Osteoblast (primary cell): Measurements from ENCODE around the gene MYOZ2. TPM values are rescaled to one million over a fixed set of nuclear protein-coding genes. Genes with fewer than 3 reads are reported as not detected.

Experiments used
- DNase-seq: peaks from one replicate; pipeline ENCODE4 v3.0.0; 2011; ENCODE audit warnings: low spot score, mixed read lengths; ENCODE audit not compliant: insufficient read length; ENCODE audit errors: missing footprints
- H2AFZ ChIP-seq: 2 replicates; pipeline ENCODE4 v1.6.0; 2011; ENCODE audit warnings: mild to moderate bottlenecking, low read length
- H3K27ac ChIP-seq: 2 replicates; pipeline ENCODE4 v1.5.1; 2011; ENCODE audit warnings: mild to moderate bottlenecking, low read depth, low read length, moderate library complexity
- H3K27me3 ChIP-seq: 2 replicates; pipeline ENCODE4 v1.6.0; 2012; ENCODE audit warnings: mild to moderate bottlenecking, control low read depth, inconsistent platforms, low read length, moderate library complexity; ENCODE audit not compliant: insufficient read depth
- H3K36me3 ChIP-seq: 2 replicates; pipeline ENCODE4 v1.5.1; 2011; ENCODE audit warnings: mild to moderate bottlenecking, low read length, control low read depth, moderate library complexity; ENCODE audit not compliant: insufficient read depth
- H3K4me1 ChIP-seq: 2 replicates; pipeline ENCODE4 v1.5.1; 2011; ENCODE audit warnings: mild to moderate bottlenecking, low read length, control low read depth, moderate library complexity; ENCODE audit not compliant: insufficient read depth
- H3K4me2 ChIP-seq: 2 replicates; pipeline ENCODE4 v1.6.0; 2011; ENCODE audit warnings: mild to moderate bottlenecking, low read length; ENCODE audit not compliant: insufficient read depth
- H3K4me3 ChIP-seq: fragments of 200-600 bp; sonication (generic); 3 replicates; pipeline ENCODE4 v1.5.1; 2012; ENCODE audit warnings: mild to moderate bottlenecking, low read length, inconsistent platforms; ENCODE audit not compliant: insufficient read depth
- H3K79me2 ChIP-seq: 2 replicates; pipeline ENCODE4 v1.6.0; 2012; ENCODE audit warnings: mild to moderate bottlenecking, low read length, control low read depth, inconsistent platforms; ENCODE audit not compliant: insufficient read depth
- H3K9me3 ChIP-seq: 2 replicates; pipeline ENCODE4 v1.5.1; 2011; ENCODE audit warnings: low read depth, low read length, control low read depth
- H4K20me1 ChIP-seq: 2 replicates; pipeline ENCODE4 v1.6.0; 2012; ENCODE audit warnings: mild to moderate bottlenecking, low read length, control low read depth; ENCODE audit not compliant: insufficient read depth
- CTCF ChIP-seq: IDR thresholded peaks from 2 replicates; pipeline ENCODE4 v1.5.1; 2011; ENCODE audit warnings: mild to moderate bottlenecking, low read depth, low read length, moderate library complexity; ENCODE audit errors: extremely low read depth
- total RNA-seq: library from RNA; depleted of rRNA; stranded (reverse); fragments of >200 nt; gene quantifications from 2 replicates; pipeline ENCODE4 v1.2.3, GENCODE V29; 2012

MYOZ2 gene
- total RNA-seq, 1 donor: 0.36 TPM

GRCh38 chr4:119097282-119097900 is 38.2 kb upstream of the MYOZ2 start:
- H3K27ac ChIP-seq: no peak overlapping the region
- no peak for TF ChIP-seq CTCF
- no peak overlapping the region for H2AFZ ChIP-seq
- H3K27me3 ChIP-seq: no peaks in the 10 kb centered on the region
- no peak overlapping the region for H3K4me3 ChIP-seq
- H4K20me1 ChIP-seq: no peaks in the 10 kb centered on the region
- H3K9me3 ChIP-seq: no peaks in the 10 kb centered on the region
- H3K36me3 ChIP-seq: no peaks in the 10 kb centered on the region
- H3K4me1 ChIP-seq: peaks cover 11% of the 10 kb centered on the region
- no peaks in the 10 kb centered on the region for H3K79me2 ChIP-seq
- no peak for DNase-seq
- H3K4me2 ChIP-seq: no peak overlapping the region

- Histone ChIP-seq H3K4me3 (no peak overlapping the region), H3K9me3 (no peaks in the 10 kb centered on the region), H3K27me3 (no peaks in the 10 kb centered on the region), H3K79me2 (no peaks in the 10 kb centered on the region), H2AFZ (no peak overlapping the region), H3K4me2 (no peak overlapping the region), H4K20me1 (no peaks in the 10 kb centered on the region), H3K27ac (no peak overlapping the region), H3K4me1 (peaks cover 15% of the 10 kb centered on the region), H3K36me3 (no peaks in the 10 kb centered on the region)
- no peak for TF ChIP-seq CTCF
- DNase-seq: no peak
These were observed 37.3 kb upstream of the MYOZ2 start for GRCh38 chr4:119098306-119098705.

DNA sequence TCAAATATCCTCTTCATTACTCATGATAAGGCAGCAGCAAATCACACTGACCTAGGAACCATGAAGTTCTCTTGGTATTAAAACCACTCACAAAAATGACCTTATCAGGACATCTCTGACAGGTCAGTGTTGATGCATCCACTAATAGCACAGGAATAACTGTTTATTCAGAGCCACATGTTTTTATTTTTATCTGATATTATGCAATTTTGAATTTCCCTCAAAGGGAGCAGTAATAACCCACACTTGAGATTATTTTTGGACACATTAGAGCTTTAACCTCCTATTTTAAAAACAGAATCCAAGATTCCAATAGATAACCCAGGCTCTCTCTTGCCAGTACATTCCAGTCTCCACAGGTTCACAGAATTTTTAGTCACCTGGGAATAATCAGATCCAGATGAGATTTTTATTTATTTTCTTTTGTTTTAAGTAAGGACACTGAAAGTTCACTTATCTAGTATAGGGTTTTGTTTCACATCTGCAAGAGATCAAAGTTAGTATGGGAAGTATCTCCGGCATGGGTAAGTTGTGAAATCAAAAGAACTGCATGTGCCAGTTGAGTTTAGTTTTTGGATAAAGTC is 36.3 kb upstream of the MYOZ2 start:
- no peak for DNase-seq
- Histone ChIP-seq H3K9me3 (no peaks in the 10 kb centered on the region), H3K79me2 (no peaks in the 10 kb centered on the region), H4K20me1 (no peaks in the 10 kb centered on the region), H3K4me2 (peak overlapping the region; percentile 0), H2AFZ (no peak overlapping the region), H3K4me1 (peaks cover 17% of the 10 kb centered on the region), H3K4me3 (no peak overlapping the region), H3K36me3 (no peaks in the 10 kb centered on the region), H3K27ac (no peak overlapping the region), H3K27me3 (no peaks in the 10 kb centered on the region)
- TF ChIP-seq CTCF: no peak

GRCh38 chr4:119100655-119101054 is 35.0 kb upstream of the MYOZ2 start:
- H3K27me3 ChIP-seq: no peaks in the 10 kb centered on the region
- peaks cover 24% of the 10 kb centered on the region for H3K4me1 ChIP-seq
- H2AFZ ChIP-seq: no peak overlapping the region
- H3K36me3 ChIP-seq: no peaks in the 10 kb centered on the region
- H3K9me3 ChIP-seq: no peaks in the 10 kb centered on the region
- no peak overlapping the region for H3K4me2 ChIP-seq
- TF ChIP-seq CTCF: no peak
- H4K20me1 ChIP-seq: no peaks in the 10 kb centered on the region
- H3K4me3 ChIP-seq: no peak overlapping the region
- no peaks in the 10 kb centered on the region for H3K79me2 ChIP-seq
- no peak for DNase-seq
- no peak overlapping the region for H3K27ac ChIP-seq
